ENCODE data around the gene LNX1.

Gene LNX1

GRCh38 chr4:53591372-53591892 lies at the start of gene LNX1:
LNX1 (minus strand) TSS chr4:53591486; CDS start chr4:53574002, 17,484 bp downstream.
- DNase-seq = no peak

GRCh38 chr4:53640576-53641453 lies 49.5 kb upstream of the LNX1 start:
- no peak for DNase-seq

DNA sequence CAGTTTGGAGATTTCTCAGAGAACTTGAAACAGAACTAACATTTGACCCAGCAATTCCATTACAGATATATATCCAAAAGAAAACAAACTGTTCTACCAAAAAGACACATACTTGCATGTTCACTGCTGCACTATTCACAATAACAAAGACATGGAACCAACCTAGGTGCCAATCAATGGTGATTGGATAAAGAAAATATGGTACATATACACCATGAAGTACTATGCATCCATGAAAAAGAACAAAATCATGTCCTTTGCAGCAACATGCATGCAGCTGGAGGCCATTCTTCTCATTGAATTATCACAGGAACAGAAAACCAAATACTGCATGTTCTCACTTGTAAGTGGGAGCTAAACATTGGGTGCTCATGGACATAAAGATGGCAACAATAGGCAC lies 47.6 kb upstream of the LNX1 start:
- no peak for DNase-seq

GRCh38 chr4:53637348-53637747 lies 46.1 kb upstream of the LNX1 start:
- no peak for DNase-seq

GRCh38 chr4:53635697-53636483 lies 44.6 kb upstream of the LNX1 start:
- DNase-seq = no peak

GRCh38 chr4:53633608-53634007 lies 42.3 kb upstream of the LNX1 start:
- DNase-seq = no peak

DNA sequence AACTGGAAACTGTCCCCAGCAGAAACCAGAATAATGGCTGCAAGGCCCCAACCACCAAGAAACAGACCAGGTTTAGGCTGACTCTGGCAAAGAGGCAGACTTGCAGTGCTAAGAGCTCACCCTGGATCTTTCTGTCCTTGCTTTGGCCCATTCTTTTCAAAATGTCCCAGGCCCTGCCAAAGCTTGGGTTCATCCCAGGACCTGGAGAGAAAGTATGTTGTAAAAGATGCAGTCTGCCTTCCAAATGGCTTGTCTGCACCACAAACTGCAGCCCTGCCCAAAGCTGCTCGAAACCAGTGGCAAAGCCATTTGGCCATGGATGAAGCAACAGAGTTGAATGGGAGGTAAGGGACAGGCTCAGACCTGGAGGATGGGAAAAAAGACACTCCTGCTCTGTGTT lies 38.0 kb upstream of the LNX1 start:
- DNase-seq = no peak

DNA sequence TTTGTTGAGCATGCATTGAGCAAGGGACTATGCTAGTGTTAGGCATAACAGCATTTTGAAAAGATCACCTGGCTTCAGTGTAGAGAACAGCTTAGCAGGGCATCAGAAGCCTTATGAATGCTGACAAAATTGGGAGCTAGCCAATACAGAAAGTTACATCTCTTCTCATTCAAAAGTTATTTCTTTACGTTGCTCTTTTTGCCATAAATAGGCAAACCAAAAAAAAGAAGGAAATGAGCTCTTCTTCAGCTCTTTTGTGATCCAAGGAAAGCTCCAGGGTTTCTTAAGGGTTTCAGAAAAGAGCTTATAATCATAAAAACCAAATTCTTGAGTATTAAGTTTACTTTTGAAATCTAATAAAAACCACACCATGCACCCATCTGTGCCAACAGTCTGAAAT lies 35.2 kb upstream of the LNX1 start:
- no peak for DNase-seq

DNA sequence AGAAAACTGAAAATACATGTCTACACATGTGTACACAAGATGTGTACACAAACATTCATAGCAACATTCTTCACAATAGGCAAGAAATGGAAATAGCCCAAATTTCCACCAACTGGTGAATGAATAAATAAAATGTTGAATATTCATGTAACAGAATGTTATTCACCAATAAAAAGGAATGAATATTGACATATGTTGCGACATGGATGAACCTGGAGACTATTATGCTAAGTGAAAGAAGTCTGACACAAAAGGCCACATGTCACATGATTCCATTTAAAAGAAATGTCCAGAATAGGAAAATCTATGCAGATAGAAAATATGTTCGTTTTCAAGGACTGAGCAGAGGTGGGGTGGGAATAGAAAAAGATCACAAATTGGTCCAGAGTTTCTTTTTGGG lies 34.6 kb upstream of the LNX1 start:
- DNase-seq = no peak

DNA sequence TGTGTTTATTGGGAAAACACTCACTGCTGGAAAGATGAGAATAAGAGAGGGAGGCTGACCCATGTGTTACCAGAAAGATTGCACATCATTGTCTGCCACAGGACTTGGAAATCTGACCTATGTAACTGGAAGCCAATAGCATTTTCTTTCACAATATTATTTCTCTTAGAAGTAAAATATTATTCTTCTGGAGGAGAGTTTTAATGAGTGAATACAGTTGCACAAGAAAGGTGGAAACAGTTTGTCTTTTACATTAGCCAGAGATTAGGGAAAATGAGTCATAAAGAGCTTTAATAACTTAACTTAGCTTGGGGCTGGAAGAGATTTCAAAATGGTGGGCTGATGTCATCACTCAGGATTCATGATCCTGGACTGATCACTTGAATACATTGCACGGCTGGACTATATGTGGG lies 31.5 kb upstream of the LNX1 start:
- DNase-seq = no peak

GRCh38 chr4:53620956-53621355 lies 29.7 kb upstream of the LNX1 start:
- DNase-seq = no peak

- DNase-seq = no peak
Measured at GRCh38 chr4:53619431-53619830, 28.1 kb upstream of the LNX1 start.

GRCh38 chr4:53618321-53618720 lies 27.0 kb upstream of the LNX1 start:
- no peak for DNase-seq

DNA sequence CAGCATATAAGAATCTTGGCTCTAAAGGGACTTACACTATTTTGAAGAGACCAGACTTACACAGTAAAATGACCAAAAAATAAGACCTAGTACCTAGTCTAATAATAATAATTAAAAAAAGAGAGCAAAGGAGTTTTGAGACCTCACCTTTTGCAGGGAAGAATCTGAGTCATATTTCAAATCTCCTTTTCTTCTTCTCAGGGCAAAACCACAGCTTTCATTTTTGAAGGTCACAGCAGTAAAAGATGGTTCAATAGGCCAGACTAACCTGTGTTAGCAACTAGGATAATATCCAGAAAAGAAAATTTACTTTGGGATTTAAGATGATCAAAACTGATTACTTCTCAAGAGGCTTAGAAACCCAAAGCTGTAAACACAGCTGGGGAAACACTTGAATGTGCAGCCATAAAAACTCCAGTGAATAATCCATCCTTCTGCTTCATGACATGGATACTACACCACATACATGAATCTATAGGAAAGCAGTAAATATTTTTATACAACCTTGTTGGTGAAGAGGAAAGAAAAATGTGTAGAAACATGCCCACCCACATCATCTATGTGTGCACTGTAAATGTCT lies 25.9 kb upstream of the LNX1 start:
- no peak for DNase-seq

DNA sequence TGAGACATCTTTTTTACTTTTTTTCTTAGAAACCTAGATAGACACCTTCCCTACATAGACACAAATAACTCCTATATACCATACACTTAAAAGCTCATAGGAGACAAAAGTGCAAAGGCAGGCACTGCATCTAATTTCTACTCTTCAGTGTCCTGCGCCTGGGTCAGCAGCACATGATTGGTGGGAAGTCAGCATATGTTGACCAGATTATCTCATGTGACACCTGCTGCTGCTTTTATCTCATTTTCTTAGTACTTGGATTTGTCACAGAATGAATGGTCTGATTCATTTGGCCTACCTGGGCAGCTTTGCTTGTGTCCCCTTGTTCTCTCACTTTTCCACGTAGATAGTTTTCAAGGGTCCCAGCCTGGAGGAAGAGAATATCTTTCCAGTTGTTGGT lies 24.9 kb upstream of the LNX1 start:
- no peak for DNase-seq

GRCh38 chr4:53614591-53614990 lies 23.3 kb upstream of the LNX1 start:
- DNase-seq = no peak

DNA sequence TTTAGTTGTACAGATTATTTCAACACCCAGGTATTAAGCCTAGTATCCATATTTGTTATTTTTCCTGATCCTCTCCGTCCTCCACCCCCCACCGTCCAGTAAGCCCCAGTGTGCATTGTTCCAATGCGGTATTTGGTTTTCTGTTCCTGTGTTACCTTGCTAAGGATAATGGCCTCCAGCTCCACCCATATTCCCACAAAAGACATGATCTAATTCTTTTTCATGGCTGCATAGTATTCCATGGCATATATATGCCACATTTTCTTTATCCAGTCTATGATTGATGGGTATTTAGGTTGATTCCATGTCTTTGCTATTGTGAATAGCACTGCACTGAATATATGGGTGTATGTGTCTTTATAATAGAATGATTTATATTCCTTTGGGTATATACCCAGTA lies 22.1 kb upstream of the LNX1 start:
- DNase-seq = no peak

GRCh38 chr4:53608649-53609048 lies 17.4 kb upstream of the LNX1 start:
- DNase-seq = no peak

DNA sequence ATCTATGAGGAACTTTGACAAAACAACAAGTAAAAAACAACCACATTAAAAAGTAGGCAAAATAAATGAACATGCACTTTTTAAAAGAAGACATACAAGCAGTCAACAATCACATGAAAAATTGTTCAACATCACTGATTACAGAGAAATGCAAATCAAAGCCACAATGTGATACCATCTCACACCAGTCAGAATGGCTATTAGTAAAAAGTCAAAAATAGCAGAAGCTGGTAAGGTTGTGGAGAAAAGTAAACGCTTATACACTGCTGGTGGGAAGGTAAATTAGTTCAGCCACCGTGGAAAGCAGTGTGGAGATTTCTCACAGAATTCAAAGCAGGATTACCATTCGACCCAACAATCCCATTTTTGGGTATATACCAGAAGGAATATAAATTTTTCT lies 17.0 kb upstream of the LNX1 start:
- no peak for DNase-seq

GRCh38 chr4:53605783-53606182 lies 14.5 kb upstream of the LNX1 start:
- no peak for DNase-seq

DNA sequence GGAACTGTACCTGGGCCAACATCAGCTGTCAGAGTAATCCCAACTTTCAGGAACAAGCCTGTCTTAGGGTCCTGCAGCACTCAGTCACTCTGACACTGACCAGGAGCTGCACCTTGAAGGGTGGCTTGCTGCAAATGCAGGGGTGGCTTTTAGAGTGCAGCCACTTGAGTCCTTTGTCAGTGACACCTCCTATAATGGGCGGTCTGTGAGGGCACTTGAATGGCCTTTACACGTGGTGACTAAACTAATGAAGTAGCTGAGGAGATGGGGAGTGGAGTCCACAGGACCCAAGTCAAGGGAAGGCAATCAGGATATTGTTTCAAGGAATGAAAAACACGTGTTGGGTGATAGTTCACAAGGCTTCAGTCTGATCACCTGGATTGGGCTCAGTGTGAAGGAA lies 11.1 kb upstream of the LNX1 start:
- DNase-seq = no peak

DNA sequence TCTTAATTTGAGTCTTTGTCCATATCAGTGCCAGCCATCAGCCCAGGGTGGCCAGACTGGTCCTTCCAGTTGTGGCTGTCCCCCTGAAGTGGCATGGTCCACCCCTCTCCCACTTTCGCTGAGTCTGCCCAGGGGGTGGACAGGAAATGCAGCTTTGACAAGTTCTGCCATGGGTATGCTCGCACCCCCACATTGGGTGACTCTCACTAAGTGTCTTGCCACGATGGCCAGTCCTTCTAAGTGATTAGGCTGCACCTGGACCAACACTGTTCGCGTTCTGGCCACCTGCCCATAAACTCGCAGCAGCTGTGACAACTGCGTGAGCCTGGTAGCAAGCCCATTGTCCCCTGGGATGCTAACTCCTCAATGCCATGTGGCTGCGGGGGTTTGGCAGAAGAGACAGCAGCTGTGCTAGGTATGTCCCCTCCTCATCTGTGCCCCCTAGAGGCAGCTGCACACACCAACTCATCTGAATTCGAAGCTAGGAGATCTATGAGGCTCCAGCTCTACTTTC lies 10.0 kb upstream of the LNX1 start:
- DNase-seq = no peak

DNA sequence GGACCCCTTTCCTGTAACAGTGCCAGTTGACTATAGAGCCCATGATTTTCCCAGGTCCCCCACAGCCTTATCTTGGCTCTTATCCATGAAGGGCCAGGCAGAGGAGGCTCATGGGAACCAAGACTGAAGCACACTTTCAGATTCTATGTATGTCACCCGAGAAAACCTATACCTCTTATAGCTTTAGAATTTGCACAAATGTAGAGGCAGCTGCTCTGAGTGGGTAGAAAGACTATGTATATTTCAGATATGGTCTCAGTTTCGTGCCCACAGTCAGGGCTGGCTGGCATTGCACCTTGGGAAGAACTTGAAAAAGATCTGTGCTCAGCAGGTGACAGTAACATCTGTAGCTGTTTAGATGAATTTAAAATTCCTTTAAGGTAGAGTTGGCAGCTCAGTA lies 8.3 kb upstream of the LNX1 start:
- DNase-seq = no peak

Data from CD4-positive, alpha-beta T cell treated with Interleukin-21 for 1 hour (primary cell).